Liver (tissue), 9 donors: ENCODE measurements around the gene BLVRA. TPM values are rescaled to one million over a fixed set of nuclear protein-coding genes. Genes with fewer than 3 reads are reported as not detected.

Source experiments
- DNase-seq: peaks from one replicate; pipeline ENCODE4 v3.0.0-alpha.2; 2017; ENCODE audit warnings: low spot score
- H3K27ac ChIP-seq, 2 donors: one replicate each; pipeline ENCODE4 v1.7.0; 2013; ENCODE audit warnings: inconsistent platforms in 2 of 2, low read length in 2 of 2, control low read depth in 1 of 2, low read depth in 1 of 2, mild to moderate bottlenecking in 1 of 2
- H3K27me3 ChIP-seq, 4 donors: one replicate each; pipeline versions ENCODE4 v1.6.1 to v1.7.0; 2013; ENCODE audit warnings: low read length in 3 of 4, inconsistent platforms in 1 of 4, mild to moderate bottlenecking in 1 of 4, moderate library complexity in 1 of 4; ENCODE audit not compliant: control insufficient read depth in 4 of 4, insufficient read depth in 4 of 4
- H3K36me3 ChIP-seq, 4 donors: one replicate each; pipeline versions ENCODE4 v1.6.1 to v1.7.0; 2013; ENCODE audit warnings: low read length in 3 of 4, mild to moderate bottlenecking in 3 of 4, low read depth in 1 of 4, moderate library complexity in 1 of 4; ENCODE audit not compliant: control insufficient read depth in 4 of 4, insufficient read depth in 3 of 4
- H3K4me1 ChIP-seq, 4 donors: one replicate each; pipeline versions ENCODE4 v1.6.1 to v1.7.0; 2013; ENCODE audit warnings: low read length in 3 of 4, mild to moderate bottlenecking in 3 of 4, moderate library complexity in 1 of 4; ENCODE audit not compliant: control insufficient read depth in 4 of 4, insufficient read depth in 4 of 4
- H3K4me3 ChIP-seq, 3 donors: one replicate each; pipeline versions ENCODE4 v1.6.1 to v1.7.0; 2013; ENCODE audit warnings: low read length in 3 of 3, control low read depth in 1 of 3, low read depth in 1 of 3, mild to moderate bottlenecking in 1 of 3
- H3K9ac ChIP-seq, 2 donors: one replicate each; pipeline ENCODE4 v1.7.0; 2013; ENCODE audit warnings: low read length in 2 of 2, mild to moderate bottlenecking in 2 of 2, moderate library complexity in 2 of 2, control low read depth in 1 of 2, low read depth in 1 of 2
- H3K9me3 ChIP-seq, 4 donors: one replicate each; pipeline versions ENCODE4 v1.6.1 to v1.7.0; 2013; ENCODE audit warnings: low read length in 3 of 4; ENCODE audit not compliant: control insufficient read depth in 4 of 4
- ATF3 ChIP-seq: IDR thresholded peaks from 2 replicates; pipeline ENCODE4 v1.6.1; 2016; ENCODE audit warnings: antibody characterized with exemption
- CTCF ChIP-seq: fragments of 150-350 bp; IDR thresholded peaks from 2 replicates; pipeline ENCODE4 v1.5.1; 2017; ENCODE audit warnings: improper control_type of control experiment, low read depth, low read length; ENCODE audit not compliant: missing input control
- EGR1 ChIP-seq, 2 donors: IDR thresholded peaks; 2 replicates each; pipeline ENCODE4 v1.6.1; 2016 to 2018; ENCODE audit warnings: antibody characterized with exemption in 2 of 2, low read depth in 2 of 2
- FOXA1 ChIP-seq: IDR thresholded peaks from 2 replicates; pipeline ENCODE4 v1.6.1; 2016; ENCODE audit warnings: antibody characterized with exemption
- FOXA2 ChIP-seq: IDR thresholded peaks from 2 replicates; pipeline ENCODE4 v1.6.1; 2016; ENCODE audit warnings: antibody characterized with exemption
- GABPA ChIP-seq, 2 donors: IDR thresholded peaks in 1 of 2; conservative IDR thresholded peaks in 1 of 2; 2 replicates each; pipeline ENCODE4 v1.6.1; 2016; ENCODE audit warnings: antibody characterized with exemption in 2 of 2, mild to moderate bottlenecking in 1 of 2, moderate library complexity in 1 of 2
- HNF4A ChIP-seq, 2 donors: conservative IDR thresholded peaks; 2 replicates each; pipeline ENCODE4 v1.6.1; 2016; ENCODE audit warnings: antibody characterized with exemption in 2 of 2, mild to moderate bottlenecking in 2 of 2
- HNF4G ChIP-seq: IDR thresholded peaks from 2 replicates; pipeline ENCODE4 v1.6.1; 2016; ENCODE audit warnings: antibody characterized with exemption
- JUND ChIP-seq, 2 donors: IDR thresholded peaks; 2 replicates each; pipeline ENCODE4 v1.6.1; 2016; ENCODE audit warnings: antibody characterized with exemption in 2 of 2
- NR2F2 ChIP-seq: IDR thresholded peaks from 2 replicates; pipeline ENCODE4 v1.6.1; 2016; ENCODE audit warnings: antibody characterized with exemption
- RAD21 ChIP-seq, 2 donors: IDR thresholded peaks; 2 replicates each; pipeline ENCODE4 v1.6.1; 2016; ENCODE audit warnings: antibody characterized with exemption in 2 of 2, mild to moderate bottlenecking in 2 of 2
- RXRA ChIP-seq, 2 donors: IDR thresholded peaks; 2 replicates each; pipeline ENCODE4 v1.6.1; 2017 to 2018; ENCODE audit warnings: antibody characterized with exemption in 2 of 2, mild to moderate bottlenecking in 1 of 2
- TAF1 ChIP-seq: conservative IDR thresholded peaks from 2 replicates; pipeline ENCODE4 v1.6.1; 2016; ENCODE audit warnings: antibody characterized with exemption, mild to moderate bottlenecking
- YY1 ChIP-seq: IDR thresholded peaks from 2 replicates; pipeline ENCODE4 v1.6.1; 2016; ENCODE audit warnings: antibody characterized with exemption, mild to moderate bottlenecking
- WGBS: extraction: QIAGEN DNeasy Blood & Tissue Kit; methylation state at CpG from one replicate; pipeline ENCODE4 v1.1.7; 2013; 5-methylcytosine and 5-hydroxymethylcytosine counted together
- polyA plus RNA-seq, 2 donors: library from polyadenylated mRNA; stranded (reverse) in 1 of 2; unstranded in 1 of 2; fragments of 200-250 nt in 1 of 2; fragments of >200 nt in 1 of 2; fragmentation: Nextera tagmentation in 1 of 2; extraction: Ambion mirVana in 1 of 2; gene quantifications; one replicate each; pipeline versions ENCODE4 v1.2.1 to v1.2.3, GENCODE V29; 2013 to 2015
- total RNA-seq, 2 donors: library from RNA; depleted of rRNA; stranded (reverse); fragments of >200 nt; gene quantifications; one replicate each; pipeline ENCODE4 v1.2.3, GENCODE V29; 2014
- TF ChIP-seq, protein P1 (sequence below): IDR thresholded peaks from 2 replicates; pipeline ENCODE4 v1.6.1; 2016; ENCODE audit warnings: antibody characterized with exemption, mild to moderate bottlenecking
- TF ChIP-seq, protein P2 (sequence below): IDR thresholded peaks from 2 replicates; pipeline ENCODE4 v1.6.1; 2016; ENCODE audit warnings: antibody characterized with exemption
- donor health status: healthy.
- donor health status: healthy.
- donor health status: healthy.
- donor health status: healthy.
- donor health status: healthy.

BLVRA gene
- total and polyA plus RNA-seq, 4 donors = 5.1 to 23.5 (median 6.8) TPM

DNA sequence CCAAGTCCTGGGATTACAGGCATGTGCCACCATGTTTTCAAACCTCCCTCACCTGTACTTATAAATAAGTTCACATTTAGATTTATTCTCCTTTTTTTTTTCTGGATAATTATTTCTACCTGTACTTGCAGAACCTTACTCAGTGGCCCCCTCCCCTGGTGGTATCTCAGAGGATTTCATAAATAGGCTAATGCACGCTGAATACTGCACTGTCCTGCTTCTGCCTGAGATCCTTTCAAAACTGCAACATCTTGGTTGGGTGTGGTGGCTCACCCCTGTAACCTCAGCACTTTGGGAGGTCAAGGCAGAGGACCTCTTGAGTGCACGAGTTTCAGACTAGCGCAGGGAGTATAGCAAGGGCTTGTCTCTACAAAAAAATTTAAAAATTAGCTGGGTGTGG is 4.6 kb upstream of the BLVRA start:
- no peaks in the 10 kb centered on the region for H3K36me3 ChIP-seq
- no peak overlapping the region for H3K27ac ChIP-seq
- H3K4me1 ChIP-seq = peaks cover 0 to 6% (median 4%) of the 10 kb centered on the region in 4 donors
- no peak overlapping the region for H3K4me3 ChIP-seq
- no peak overlapping the region for H3K9ac ChIP-seq
- DNase-seq = no peak
- TF ChIP-seq GABPA (IDR thresholded peaks at IDR 0.05 in 1 of 2, conservative IDR thresholded peaks at IDR 0.05 in 1 of 2) (no peak), JUND (IDR thresholded peaks at IDR 0.05) (no peak), HNF4G (no peak), HNF4A (conservative IDR thresholded peaks at IDR 0.05) (no peak), YY1 (no peak), RAD21 (IDR thresholded peaks at IDR 0.05) (no peak)
- TF ChIP-seq, protein P1, sequence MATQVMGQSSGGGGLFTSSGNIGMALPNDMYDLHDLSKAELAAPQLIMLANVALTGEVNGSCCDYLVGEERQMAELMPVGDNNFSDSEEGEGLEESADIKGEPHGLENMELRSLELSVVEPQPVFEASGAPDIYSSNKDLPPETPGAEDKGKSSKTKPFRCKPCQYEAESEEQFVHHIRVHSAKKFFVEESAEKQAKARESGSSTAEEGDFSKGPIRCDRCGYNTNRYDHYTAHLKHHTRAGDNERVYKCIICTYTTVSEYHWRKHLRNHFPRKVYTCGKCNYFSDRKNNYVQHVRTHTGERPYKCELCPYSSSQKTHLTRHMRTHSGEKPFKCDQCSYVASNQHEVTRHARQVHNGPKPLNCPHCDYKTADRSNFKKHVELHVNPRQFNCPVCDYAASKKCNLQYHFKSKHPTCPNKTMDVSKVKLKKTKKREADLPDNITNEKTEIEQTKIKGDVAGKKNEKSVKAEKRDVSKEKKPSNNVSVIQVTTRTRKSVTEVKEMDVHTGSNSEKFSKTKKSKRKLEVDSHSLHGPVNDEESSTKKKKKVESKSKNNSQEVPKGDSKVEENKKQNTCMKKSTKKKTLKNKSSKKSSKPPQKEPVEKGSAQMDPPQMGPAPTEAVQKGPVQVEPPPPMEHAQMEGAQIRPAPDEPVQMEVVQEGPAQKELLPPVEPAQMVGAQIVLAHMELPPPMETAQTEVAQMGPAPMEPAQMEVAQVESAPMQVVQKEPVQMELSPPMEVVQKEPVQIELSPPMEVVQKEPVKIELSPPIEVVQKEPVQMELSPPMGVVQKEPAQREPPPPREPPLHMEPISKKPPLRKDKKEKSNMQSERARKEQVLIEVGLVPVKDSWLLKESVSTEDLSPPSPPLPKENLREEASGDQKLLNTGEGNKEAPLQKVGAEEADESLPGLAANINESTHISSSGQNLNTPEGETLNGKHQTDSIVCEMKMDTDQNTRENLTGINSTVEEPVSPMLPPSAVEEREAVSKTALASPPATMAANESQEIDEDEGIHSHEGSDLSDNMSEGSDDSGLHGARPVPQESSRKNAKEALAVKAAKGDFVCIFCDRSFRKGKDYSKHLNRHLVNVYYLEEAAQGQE = no peak
- no peaks in the 10 kb centered on the region for H3K9me3 ChIP-seq
- WGBS = 82% methylated on average over 3 of the region's 3 CpGs
- no peaks in the 10 kb centered on the region for H3K27me3 ChIP-seq

DNA sequence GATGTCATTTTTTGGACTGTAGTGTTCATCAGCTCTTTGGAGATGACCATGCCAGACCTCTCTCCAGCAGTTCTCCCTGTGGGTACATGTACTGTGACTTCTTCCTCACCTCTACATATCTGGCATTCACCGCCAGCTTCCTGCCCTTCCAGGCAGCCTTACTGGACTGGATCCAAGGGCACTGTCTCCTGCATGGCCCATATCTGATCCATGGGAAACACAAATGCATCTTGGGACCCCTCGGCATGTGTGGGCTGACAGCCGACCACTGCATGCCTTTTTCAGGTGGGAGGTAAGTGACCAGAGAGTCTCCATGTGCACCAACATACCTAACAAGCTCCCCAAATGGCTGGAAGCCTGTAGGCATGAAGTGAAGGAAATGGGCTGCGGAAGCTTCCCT is 3.9 kb upstream of the BLVRA start:
- no peaks in the 10 kb centered on the region for H3K36me3 ChIP-seq
- peaks cover 0 to 10% (median 4%) of the 10 kb centered on the region in 4 donors for H3K4me1 ChIP-seq
- H3K27me3 ChIP-seq = no peaks in the 10 kb centered on the region
- no peak overlapping the region for H3K4me3 ChIP-seq
- TF ChIP-seq FOXA1 (no peak), RXRA (IDR thresholded peaks at IDR 0.05) (no peak), RAD21 (IDR thresholded peaks at IDR 0.05) (no peak), HNF4A (conservative IDR thresholded peaks at IDR 0.05) (no peak), JUND (IDR thresholded peaks at IDR 0.05) (no peak), HNF4G (no peak), YY1 (no peak), ATF3 (no peak), TAF1 (no peak), EGR1 (IDR thresholded peaks at IDR 0.05; ENCODE audit: low read depth in 2 of 2) (no peak), GABPA (IDR thresholded peaks at IDR 0.05 in 1 of 2, conservative IDR thresholded peaks at IDR 0.05 in 1 of 2) (no peak), CTCF (no peak), NR2F2 (no peak), FOXA2 (no peak)
- TF ChIP-seq, protein P1 = no peak
- TF ChIP-seq, protein P2, sequence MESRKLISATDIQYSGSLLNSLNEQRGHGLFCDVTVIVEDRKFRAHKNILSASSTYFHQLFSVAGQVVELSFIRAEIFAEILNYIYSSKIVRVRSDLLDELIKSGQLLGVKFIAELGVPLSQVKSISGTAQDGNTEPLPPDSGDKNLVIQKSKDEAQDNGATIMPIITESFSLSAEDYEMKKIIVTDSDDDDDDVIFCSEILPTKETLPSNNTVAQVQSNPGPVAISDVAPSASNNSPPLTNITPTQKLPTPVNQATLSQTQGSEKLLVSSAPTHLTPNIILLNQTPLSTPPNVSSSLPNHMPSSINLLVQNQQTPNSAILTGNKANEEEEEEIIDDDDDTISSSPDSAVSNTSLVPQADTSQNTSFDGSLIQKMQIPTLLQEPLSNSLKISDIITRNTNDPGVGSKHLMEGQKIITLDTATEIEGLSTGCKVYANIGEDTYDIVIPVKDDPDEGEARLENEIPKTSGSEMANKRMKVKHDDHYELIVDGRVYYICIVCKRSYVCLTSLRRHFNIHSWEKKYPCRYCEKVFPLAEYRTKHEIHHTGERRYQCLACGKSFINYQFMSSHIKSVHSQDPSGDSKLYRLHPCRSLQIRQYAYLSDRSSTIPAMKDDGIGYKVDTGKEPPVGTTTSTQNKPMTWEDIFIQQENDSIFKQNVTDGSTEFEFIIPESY = no peak
- H3K9ac ChIP-seq = no peak overlapping the region
- no peaks in the 10 kb centered on the region for H3K9me3 ChIP-seq
- no peak overlapping the region for H3K27ac ChIP-seq
- no peak for DNase-seq
- WGBS = 84% methylated on average over 4 of the region's 4 CpGs
